ENCODE data around the gene ATP6V0E2.

Gene ATP6V0E2

DNA sequence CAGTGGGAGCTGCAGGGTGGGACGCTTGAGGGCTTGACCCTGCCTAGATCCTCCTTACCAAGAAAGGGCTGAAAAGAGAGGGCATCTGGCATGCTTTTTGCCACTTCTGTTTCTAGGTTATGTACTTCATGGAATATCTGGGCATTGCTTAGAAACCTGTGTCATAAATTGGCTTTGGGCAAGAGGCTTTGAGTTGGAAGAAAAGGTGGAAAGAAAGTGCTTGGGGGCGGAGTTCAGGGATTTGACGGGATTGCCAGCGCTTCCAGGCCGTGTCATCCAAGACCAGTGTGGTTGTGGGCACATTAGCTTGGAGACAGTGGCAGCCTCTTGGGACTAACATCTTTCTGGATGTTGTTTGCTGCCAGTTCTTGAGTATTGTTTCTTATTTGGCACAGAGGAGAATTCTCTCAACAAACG lies 34.8 kb upstream of the ATP6V0E2 start:
- DNase-seq, result no peak

DNA sequence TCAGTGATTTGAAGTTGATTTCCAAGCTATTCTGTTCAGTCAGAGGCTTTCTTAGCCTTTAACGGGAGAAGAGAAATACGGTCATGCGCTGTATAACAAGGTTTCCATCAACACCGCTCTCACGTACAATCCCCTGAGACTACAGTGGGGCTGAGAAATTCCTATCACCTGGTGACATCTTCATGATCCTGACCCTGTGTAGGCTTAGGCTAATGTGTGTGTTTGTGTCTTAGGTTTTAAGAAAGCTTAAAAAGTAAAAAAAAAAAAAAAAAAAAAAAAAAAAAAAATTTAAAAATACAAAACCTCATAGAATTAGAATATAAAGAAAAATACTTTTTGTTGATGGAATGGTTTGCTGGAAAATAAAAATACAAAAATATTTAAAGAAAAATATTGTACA lies 33.8 kb upstream of the ATP6V0E2 start:
- DNase-seq, result no peak

DNA sequence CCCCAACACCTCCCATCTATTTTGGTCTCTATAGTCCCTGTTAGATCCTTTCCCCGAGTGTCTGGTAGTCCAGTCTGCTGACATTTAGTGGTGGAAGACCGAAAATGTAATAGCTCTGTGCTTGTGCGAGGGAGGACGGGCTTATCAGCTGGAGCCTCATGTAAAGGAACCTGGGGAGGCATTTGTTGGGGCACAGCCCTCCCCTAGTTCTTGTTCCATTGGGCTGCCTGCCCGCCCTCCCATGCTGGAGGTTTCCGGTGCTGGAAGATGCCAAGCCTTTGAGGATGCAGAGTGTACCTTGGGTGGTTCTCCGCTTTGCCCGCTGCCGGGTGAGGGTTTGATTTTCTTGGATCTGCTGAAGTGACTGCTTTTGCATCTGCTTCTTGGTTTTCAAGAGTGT lies 30.2 kb upstream of the ATP6V0E2 start:
- DNase-seq, result no peak

DNA sequence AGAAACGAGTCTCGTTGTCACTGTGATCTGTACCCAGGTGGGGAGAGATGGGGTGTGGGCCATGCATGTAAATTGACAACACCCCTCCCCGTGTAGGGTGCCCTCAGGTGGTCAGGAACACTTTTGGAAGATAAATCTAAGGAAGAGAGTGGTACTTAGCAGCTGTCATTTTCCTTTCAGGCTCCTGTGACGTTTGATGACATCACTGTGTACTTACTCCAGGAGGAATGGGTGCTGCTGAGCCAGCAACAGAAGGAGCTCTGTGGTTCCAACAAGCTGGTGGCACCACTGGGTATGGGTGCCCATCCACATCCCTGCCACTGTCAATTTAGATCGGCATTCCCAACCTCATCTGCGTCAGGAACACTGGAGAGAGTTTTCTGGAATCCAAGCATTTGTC lies 29.3 kb upstream of the ATP6V0E2 start:
- DNase-seq, result no peak

DNA sequence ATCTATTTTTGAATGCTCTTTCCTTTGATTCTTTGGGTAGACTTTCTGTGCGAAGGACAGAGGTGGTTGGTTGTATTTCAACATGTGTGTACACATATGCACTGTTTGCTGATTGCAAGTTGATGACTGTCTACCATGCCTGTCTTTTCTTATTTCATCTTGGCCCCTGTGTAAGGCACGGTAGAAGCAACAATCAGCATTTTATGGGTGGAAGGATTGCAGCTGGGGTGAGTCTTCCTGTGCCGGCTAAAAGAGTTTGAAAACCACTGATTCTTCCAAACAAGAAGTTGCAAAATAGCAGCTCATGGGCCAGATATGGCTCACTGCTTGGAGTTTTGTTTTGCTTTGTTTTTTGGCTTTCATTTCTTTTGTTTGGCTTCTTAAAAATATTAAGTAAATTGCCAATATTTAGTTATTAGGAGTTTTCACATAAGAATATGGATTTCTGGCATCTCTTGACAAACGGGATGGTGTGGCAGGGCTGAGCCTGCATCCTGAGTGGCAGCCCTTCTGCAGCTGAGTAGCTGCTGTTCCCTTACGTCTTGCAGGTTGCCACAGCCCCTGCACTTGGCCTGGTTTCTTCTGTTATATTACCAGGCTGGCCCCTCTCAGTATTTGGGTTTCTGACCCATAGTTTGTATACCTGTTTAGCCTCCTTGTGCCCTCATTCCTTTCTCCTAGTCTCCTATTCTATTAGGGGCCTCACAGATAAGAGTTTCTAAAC lies 28.4 kb upstream of the ATP6V0E2 start:
- no peak for DNase-seq

DNA sequence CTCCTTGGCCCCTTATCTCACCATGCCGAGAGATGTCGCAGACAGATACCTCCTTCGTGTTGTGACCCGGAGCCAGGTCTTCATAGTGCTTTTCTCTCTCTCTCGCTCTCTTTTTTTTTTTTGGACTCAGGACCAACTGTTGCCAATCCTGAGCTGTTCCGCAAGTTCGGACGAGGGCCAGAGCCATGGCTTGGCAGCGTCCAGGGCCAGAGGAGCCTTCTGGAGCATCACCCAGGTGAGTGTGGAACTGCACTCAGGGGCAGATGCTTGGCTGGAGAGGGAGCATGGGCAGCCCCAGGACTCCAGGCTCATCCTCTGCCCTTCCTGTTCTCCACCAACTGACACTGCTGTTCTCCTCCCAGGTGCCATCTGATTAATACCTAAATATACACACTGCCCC lies 27.7 kb upstream of the ATP6V0E2 start:
- DNase-seq, result no peak

DNA sequence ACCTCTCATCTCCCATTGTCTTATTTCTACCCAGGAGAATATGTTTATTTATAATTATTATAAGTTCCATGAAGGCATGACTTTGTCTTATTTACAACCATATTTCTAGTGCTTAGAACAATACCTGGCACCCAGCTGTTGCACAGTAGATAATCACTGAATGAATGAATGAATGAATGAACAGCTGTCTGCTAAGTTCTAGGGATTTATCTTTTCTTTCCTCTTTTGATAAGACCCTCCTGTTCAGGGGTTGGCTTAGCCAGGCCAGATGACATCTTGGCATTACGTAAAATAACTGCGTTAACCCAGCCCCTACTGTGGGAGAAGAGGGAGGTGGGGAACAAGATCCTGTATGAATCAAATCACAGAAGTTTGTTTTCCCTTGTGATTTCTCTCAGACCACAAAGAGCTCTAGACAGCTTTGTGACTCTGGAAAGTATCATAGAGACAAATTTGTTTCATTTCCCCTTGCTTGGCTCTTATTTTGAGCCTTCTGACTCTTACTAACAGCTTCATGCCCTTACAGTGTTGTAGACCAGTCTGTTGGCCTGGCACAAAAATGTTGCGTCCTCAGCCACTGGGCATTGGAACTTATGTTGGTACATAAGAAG lies 27.2 kb upstream of the ATP6V0E2 start:
- no peak for DNase-seq

DNA sequence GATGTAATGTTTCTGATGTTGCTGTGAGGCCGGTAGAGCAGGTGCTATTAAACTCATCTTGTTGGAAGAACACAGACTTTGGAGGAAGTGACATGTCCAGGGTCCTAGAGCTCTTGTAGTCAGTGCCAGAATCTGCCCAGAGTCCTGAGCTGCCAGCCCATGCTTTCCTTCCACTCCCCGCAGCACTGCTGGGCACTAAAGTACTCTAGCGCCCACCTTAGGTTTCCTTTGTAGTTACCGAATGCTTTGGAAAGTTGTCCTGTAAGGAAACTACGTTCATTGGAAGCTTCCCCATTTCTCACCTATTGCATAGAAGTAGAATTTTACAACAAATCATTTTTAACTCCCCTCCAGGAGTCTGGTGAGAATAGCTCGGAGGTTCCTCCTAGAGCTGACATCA lies 24.6 kb upstream of the ATP6V0E2 start:
- DNase-seq, result no peak

DNA sequence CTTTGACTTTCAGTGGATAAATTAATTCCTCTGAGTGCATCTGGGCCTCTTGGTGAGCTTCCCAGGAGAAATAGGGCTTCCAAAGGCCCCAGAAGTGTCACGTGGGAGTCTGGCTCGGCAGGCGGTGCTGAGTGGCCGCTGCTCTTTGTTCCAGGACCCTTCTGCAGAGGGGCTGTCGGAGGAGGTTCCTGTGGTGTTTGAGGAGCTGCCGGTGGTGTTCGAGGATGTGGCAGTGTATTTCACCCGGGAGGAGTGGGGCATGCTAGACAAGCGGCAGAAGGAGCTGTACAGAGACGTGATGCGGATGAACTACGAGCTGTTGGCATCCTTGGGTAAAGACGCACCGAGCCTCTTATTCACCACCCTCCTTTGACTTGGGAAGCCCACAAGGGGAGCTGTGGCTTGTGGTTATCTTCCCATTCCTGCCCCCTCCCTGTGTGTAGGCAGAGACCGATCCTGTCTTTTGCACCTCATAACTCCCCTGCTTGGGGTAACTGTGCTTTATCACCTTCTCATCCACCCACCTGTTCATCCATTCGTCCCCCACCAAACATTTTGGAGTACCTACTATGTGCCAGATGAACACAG lies 23.7 kb upstream of the ATP6V0E2 start:
- DNase-seq, result no peak

DNA sequence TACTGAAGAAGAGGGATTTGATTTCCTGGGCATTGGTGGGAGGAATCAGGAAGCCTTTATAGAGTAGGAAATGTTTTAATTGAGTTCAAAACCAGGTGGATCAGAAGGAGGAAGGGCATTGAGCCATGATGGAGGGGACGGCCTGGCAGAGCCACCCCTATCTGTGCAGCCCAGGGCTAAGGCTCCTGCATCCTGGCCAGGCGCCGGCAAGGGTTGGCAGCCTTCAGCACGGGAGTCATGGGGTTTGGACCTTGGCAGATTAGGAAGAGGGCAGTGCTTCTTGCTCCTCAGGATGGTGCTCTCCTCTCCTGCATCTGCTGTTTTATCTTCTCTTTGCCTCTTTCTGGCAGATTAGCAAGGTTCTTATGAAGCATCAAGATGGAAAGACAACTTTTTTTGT lies 23.1 kb upstream of the ATP6V0E2 start:
- DNase-seq, result no peak

DNA sequence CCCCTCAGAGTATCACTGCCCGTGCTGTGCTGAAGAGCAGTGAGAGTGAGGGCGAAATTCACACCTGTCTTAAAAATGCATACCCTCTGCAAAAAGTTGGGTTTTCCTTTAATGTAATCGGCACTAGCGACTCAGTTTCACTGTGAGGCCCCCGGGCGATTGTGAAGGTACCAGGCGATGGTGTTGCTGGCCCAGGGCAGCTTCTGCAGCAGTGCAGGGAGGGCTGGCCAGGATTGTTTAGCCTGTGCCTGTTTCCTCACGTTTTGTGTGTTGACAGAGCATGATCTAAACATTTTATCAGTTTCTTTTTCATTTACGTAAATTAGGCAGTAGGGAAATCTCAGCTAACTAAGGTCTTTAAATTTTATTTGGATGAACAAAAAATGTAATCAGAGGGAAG lies 22.3 kb upstream of the ATP6V0E2 start:
- DNase-seq, result no peak

DNA sequence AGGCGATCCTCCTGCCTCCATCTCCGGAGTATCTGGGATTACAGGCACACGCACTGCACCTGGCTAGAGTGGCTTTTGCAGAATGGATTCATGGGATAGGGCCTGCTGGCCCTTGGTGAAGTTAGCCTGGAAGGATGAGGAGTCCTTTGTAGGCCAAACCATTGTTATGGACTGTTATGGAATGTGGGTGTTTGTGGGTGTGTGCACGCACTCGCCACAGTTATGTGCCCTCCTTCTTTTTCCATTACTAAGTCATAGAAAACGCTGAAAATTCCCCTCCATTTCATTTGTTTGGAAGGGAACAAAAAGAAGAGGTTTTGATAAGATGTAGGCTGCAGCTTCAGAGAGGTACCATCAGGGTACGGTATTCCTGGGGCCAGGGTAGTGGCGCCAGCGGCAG lies 20.6 kb upstream of the ATP6V0E2 start:
- DNase-seq, result no peak

DNA sequence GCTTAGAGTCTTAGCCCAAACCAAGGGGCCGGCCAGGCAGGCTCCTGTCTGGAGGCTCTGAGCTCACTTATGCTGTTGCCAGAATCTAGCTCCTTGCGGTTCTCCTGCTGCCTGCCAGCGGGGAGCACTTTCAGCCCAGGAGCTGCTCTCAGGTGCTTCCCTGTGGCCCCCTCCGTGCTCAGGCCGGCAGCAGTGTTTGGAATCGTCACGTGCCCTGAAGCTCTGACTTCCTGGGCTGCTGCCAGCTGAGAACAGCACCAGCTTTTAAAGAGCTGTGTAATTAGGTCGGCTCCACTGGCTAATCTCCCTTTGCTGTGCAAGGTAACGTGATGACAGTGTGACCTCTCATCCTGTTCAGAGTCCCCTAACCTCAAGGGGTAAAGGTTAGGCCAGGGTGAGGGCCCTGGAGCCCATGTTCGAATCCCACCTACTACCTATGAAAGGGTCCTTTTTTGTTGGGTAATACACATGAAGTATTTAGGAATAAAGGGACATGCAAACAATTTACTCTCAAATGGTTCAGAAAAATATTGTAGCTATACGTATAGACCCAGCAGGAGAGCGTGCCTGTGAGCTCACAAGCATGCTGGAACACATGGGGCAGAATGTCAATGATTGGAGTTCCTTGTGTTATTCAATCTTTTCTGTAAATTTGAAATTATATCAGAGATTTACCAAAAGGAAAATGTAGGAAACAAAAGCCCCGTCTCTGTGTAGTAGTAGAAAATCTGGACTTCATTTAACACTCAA lies 19.0 kb upstream of the ATP6V0E2 start:
- peak; percentile 94 for DNase-seq

DNA sequence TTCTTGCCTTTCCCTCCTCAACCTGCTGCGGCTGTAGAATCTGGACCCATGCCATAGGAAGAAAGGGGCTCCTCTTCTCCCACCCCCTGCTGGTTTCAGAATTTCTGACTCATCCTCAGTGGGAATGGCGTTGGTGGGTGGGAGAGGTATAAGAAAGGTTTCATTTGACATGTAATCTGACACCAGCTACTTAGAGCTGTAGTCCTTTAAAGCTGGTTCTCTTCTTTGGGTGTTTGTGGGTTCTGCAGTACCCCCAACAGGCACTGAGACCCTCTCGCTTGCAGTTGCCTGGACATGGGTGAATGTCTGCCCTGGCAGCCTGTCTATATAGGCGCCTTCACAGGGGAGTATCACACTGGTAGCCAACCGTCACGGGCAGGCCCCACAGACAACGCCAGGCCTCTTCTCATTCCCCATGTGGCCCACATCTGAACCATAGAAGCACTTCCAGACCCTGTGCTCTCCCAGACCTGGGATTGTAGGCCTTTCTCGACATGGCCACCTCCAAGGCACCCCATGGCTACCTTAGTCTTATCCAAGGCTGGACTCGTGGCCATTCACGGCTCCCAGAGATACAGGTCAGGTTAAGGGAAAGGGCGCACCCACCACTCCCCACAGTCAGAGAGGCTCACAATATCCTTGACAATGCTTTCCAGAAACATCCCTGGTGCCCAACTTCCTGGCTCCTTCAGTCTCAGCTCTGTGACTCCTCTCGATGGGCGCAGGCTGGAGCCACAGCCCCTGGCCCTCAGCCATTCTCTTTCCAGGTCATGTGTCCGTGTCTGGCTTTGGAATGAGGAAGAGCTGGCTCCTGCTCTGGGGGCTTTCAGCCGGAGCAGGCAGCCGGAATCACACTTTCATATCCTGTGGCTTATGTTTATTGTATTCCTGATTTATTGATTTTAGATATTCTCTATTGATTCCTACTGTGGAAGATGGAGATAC lies 18.1 kb upstream of the ATP6V0E2 start:
- peak; percentile 72 for DNase-seq

DNA sequence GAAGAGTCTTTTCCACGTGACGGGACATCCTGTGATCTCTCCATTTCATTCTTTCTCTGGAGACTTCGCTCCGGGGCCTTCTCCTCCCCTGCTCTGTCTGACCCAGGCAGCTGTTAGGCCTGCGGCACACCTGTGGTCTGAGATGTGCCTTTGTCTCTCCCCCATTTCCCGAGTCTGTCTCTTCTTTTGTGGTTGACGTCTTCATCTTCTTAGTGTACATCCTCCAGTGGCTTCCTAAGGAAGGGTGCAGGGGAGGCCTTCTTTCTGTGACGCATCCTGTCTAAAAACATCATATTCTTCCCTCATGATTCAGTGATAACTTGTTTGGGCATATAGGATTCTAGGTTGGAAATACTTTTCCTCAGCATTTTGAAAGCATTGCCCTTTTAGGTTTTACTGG lies 17.2 kb upstream of the ATP6V0E2 start:
- DNase-seq, result no peak

DNA sequence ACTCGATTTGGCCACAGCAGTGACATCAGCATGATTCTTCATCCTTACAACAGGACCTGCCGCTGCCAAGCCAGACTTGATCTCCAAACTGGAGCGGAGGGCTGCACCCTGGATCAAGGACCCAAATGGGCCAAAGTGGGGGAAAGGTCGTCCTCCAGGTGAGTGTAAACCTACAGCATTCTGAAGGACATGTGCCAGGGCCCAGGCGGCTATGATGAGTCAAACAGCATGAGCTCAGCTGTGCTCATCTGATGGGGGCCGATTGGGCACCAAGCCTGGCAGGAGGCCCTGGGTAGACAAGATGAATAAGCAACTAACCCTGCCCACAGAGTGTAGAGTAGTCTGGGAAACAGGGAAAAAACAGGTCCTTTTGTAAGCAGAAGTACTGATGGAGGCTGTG lies 14.4 kb upstream of the ATP6V0E2 start:
- DNase-seq, result no peak

DNA sequence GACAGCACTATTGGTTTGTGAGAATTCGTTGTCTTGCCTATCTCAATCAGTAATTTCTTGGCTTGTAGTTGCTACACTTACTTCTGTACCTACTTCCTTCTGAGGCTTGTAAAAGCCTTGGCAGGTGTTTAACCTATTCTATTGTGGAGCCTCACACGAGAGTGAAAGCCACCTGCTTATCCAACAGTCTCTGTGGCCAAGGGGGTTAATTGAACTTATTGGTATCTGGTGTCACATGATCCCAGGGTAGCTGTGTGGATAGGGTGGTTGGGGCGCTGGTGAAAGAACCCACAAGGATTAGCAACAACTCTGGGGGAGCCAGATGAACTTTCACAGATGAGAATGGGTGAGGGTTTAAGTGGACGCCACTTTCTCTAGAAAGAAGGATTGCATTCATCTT lies 13.9 kb upstream of the ATP6V0E2 start:
- DNase-seq, result no peak

DNA sequence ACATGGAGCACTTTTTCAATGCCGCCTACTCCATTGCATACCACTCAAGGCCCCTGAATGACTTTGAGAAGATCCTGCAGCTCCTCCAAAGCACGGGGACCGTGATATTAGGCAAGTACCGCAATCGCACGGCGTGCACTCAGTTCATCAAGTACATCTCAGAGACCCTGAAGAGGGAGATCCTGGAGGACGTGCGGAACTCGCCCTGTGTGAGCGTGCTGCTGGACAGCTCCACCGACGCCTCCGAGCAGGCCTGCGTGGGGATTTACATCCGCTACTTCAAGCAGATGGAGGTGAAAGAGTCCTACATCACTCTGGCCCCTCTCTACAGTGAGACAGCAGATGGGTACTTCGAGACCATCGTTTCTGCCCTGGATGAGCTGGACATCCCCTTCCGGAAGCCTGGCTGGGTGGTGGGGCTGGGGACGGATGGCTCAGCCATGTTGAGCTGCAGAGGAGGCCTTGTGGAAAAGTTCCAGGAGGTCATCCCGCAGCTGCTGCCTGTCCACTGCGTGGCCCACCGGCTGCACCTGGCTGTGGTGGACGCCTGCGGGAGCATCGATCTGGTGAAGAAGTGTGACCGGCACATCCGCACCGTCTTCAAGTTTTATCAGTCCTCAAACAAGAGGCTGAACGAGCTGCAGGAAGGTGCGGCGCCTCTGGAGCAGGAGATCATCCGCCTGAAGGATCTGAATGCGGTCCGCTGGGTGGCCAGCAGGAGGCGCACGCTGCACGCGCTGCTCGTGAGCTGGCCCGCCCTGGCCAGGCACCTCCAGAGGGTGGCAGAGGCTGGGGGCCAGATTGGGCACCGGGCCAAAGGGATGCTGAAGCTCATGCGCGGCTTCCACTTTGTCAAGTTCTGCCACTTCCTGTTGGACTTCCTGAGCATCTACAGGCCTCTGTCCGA lies 12.7 kb upstream of the ATP6V0E2 start:
- no peak for DNase-seq

DNA sequence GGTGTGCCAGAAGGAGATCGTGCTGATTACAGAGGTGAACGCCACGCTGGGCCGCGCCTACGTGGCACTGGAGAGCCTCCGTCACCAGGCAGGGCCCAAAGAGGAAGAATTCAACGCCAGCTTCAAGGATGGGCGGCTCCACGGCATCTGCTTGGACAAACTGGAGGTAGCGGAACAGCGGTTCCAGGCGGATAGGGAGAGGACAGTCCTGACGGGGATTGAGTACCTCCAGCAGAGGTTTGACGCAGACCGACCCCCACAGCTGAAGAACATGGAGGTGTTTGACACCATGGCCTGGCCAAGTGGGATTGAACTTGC lies 12.1 kb upstream of the ATP6V0E2 start:
- DNase-seq, result no peak

DNA sequence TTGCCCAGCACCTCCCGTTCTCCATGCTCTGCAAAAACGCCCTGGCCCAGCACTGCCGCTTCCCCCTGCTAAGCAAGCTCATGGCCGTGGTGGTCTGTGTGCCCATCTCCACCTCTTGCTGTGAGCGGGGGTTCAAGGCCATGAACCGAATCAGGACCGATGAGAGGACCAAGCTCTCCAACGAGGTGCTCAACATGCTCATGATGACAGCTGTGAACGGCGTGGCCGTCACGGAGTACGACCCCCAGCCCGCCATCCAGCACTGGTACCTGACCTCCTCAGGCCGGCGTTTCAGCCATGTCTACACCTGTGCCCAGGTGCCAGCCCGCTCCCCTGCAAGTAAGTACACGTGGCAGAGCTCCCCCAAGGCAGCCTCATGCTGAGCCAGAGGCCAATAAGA lies 11.6 kb upstream of the ATP6V0E2 start:
- no peak for DNase-seq

DNA sequence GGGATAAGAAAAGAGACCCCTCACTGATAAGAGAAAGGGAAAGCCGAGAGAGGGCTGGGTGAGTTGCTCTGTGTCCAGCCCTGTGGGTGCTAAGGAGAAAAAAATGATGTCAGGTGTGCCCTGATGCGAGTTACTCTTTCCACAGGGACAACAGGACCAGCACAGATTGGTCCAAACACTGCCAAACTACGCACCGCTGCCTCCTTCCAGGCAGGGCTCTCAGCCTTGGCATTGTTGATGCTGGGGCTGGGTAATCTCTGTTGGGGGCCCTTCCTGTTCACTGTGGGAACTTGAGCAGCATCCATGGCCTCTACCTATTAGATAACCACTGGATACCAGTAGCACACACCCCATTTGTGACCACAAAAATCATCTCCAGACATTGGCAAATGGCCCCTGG lies 10.3 kb upstream of the ATP6V0E2 start:
- no peak for DNase-seq

DNA sequence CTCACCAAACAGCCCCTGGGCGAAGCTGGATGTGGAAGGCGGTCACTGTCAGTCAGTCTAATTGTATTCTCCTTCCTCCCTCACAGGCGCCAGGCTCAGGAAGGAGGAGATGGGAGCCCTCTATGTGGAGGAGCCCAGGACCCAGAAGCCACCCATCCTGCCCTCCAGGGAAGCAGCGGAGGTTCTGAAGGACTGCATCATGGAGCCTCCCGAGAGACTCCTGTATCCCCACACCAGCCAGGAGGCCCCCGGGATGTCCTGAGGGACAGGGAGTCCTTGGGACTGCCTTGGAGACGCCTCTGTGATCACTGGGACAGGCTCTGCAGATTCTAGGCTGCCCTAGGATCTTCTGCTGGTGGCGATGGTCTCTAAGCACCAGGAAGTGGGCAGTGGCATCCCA lies 9.7 kb upstream of the ATP6V0E2 start:
- no peak for DNase-seq
